PFSK-1 (cell line): Measurements from ENCODE around the gene RBBP8.

Experiments
- REST ChIP-seq, 2 experiments: IDR thresholded peaks; 2 replicates each; pipeline versions ENCODE4 v1.6.1 to v1.8.0; 2011 to 2012; ENCODE audit warnings: low read depth in 2 of 2, low read length in 2 of 2, control low read depth in 1 of 2, inconsistent platforms in 1 of 2, mild to moderate bottlenecking in 1 of 2, moderate library complexity in 1 of 2; ENCODE audit not compliant: insufficient read depth in 1 of 2
- TAF1 ChIP-seq: IDR thresholded peaks from 2 replicates; pipeline ENCODE4 v1.6.1; 2012; ENCODE audit warnings: low read length, control low read depth, borderline replicate concordance; ENCODE audit not compliant: insufficient read depth

- TF ChIP-seq REST (IDR thresholded peaks at IDR 0.05; ENCODE audit: insufficient read depth in 1 of 2, low read depth in 2 of 2, low read length in 2 of 2) (no peak), TAF1 (no peak)
Measured at GRCh38 chr18:22999647-23000046, 66.5 kb downstream of the RBBP8 start.
